ENCODE results near the gene DBNDD1. TPM values are rescaled to one million over a fixed set of nuclear protein-coding genes. Genes with fewer than 3 reads are reported as not detected.

Gene DBNDD1
- total RNA-seq, 1 donor from 2014 or later = 0.22 TPM

- intact Hi-C loops (cut with micrococcal nuclease) = no loop called here
Observed at GRCh38 chr16:89965447-89966225, 53.6 kb downstream of the DBNDD1 start.

- intact Hi-C loops (cut with micrococcal nuclease) = no loop called here
Observed at GRCh38 chr16:89964201-89964600, 55.1 kb downstream of the DBNDD1 start.

GRCh38 chr16:89962754-89963498, 56.3 kb downstream of the DBNDD1 start:
- intact Hi-C loops (cut with micrococcal nuclease) = no loop called here

- intact Hi-C loops (cut with micrococcal nuclease) = no loop called here
Observed at GRCh38 chr16:89961920-89962319, 57.3 kb downstream of the DBNDD1 start.

- intact Hi-C loops (cut with micrococcal nuclease) = no loop called here
Observed at GRCh38 chr16:89960966-89961365, 58.3 kb downstream of the DBNDD1 start.

GRCh38 chr16:89958596-89958995, 60.7 kb downstream of the DBNDD1 start:
- intact Hi-C loops (cut with micrococcal nuclease) = no loop called here

- intact Hi-C loops (cut with micrococcal nuclease) = no loop called here
Observed at GRCh38 chr16:89958068-89958467, 61.2 kb downstream of the DBNDD1 start.

- intact Hi-C loops (cut with micrococcal nuclease) = no loop called here
Observed at GRCh38 chr16:89957216-89957785, 62.0 kb downstream of the DBNDD1 start.

- intact Hi-C loops (cut with micrococcal nuclease) = no loop called here
Observed at GRCh38 chr16:89956505-89957215, 62.6 kb downstream of the DBNDD1 start.

- intact Hi-C loops (cut with micrococcal nuclease) = no loop called here
Observed at GRCh38 chr16:89955001-89955685, 64.1 kb downstream of the DBNDD1 start.

Other genes starting within 250 kb of the DBNDD1 start
- gene FANCA, start 202.8 kb downstream of the DBNDD1 start, total RNA-seq = 128 and 138 TPM in 2 replicates
- gene SPIRE2, start 191.0 kb downstream of the DBNDD1 start, total RNA-seq = 0.61 and 1.2 TPM in 2 replicates
- 206 and 215 TPM in 2 replicates for gene TCF25, start 145.9 kb downstream of the DBNDD1 start, total RNA-seq
- gene MC1R, start 100.6 kb downstream of the DBNDD1 start, total RNA-seq = 9.1 and 9.5 TPM in 2 replicates
- gene TUBB3, start 96.1 kb downstream of the DBNDD1 start, total RNA-seq = 6.6 TPM in 2 replicates
- gene DEF8, start 70.7 kb downstream of the DBNDD1 start, total RNA-seq = 33.5 and 38.9 TPM in 2 replicates
- not detected in 2 replicates for gene PRDM7, start 57.9 kb upstream of the DBNDD1 start, total RNA-seq

Measured in T-helper 1 cell treated with Interleukin-12 subunit alpha and Interleukin-12 subunit beta and Interleukin-4 antibody, amounts not matched to agents 30 ng/mL and 1 ng/mL, for 36 hours (primary cell).